ENCODE data around the gene IGFL4.

GRCh38 chr19:46002678-46003275 is 38.0 kb downstream of the IGFL4 start:
- TF ChIP-seq EZH2 (IDR thresholded peaks at IDR 0.05) (no peak), POLR2AphosphoS5 (IDR thresholded peaks at IDR 0.05; ENCODE audit: borderline replicate concordance, low read depth, low read length) (no peak)
